AG10803 (cell line): Measurements from ENCODE around the gene SNAP47.

Source experiments
- DNase-seq: peaks from one replicate; pipeline ENCODE4 v3.0.0; 2010; ENCODE audit warnings: low read depth
- H3K4me3 ChIP-seq: 2 replicates; pipeline ENCODE4 v1.5.1; 2011; ENCODE audit warnings: mild to moderate bottlenecking, low read length, control low read depth
- CTCF ChIP-seq: conservative IDR thresholded peaks from 2 replicates; pipeline ENCODE4 v1.5.1; 2011; ENCODE audit warnings: mild to moderate bottlenecking, low read length, control low read depth, inconsistent platforms

SNAP47 gene

GRCh38 chr1:227824204-227824603, 89.0 kb downstream of the SNAP47 start:
- no peak for DNase-seq
- H3K4me3 ChIP-seq = no peak overlapping the region
- TF ChIP-seq CTCF = no peak

GRCh38 chr1:227828786-227829185, 93.6 kb downstream of the SNAP47 start:
- no peak overlapping the region for H3K4me3 ChIP-seq
- TF ChIP-seq CTCF = no peak
- DNase-seq = no peak
